Stimulated activated CD8-positive, alpha-beta memory T cell treated with anti-CD3 and anti-CD28 coated beads, Interleukin-7, amount 100 ng/mL, for 48 hours (primary cell): Measurements from ENCODE around the gene CLSTN2.
"Not testable (repeated sequence)": the region's sequence is repeated elsewhere in the genome, so short reads cannot be mapped to it uniquely, and the experiment has no call there.

Source experiments
- DNase-seq, 2 donors: peaks; one replicate each; pipeline ENCODE4 v3.0.0-alpha.2; 2020; ENCODE audit warnings: low read depth in 1 of 2; ENCODE audit errors: extremely low read depth in 1 of 2

The CLSTN2 gene

GRCh38 chr3:140398387-140398786 lies 463.4 kb downstream of the CLSTN2 start:
- DNase-seq: no peak

- DNase-seq: no peak
Observed at GRCh38 chr3:140399871-140400270, 464.9 kb downstream of the CLSTN2 start.

GRCh38 chr3:140403079-140403478 lies 468.1 kb downstream of the CLSTN2 start:
- no peak for DNase-seq

DNA sequence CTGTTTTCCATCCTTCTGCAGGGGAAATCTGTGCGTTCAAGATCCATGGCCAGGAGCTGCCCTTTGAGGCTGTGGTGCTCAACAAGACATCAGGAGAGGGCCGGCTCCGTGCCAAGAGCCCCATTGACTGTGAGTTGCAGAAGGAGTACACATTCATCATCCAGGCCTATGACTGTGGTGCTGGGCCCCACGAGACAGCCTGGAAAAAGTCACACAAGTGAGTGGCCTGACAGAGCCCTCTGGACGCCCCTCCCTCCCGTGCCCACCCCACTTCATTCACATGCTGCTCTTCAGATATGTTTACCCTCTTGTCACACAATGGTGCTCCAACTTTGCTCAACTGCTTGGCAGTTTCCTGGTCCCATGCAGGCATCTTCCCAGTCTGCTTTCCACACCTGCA lies 468.6 kb downstream of the CLSTN2 start:
- no peak for DNase-seq

DNA sequence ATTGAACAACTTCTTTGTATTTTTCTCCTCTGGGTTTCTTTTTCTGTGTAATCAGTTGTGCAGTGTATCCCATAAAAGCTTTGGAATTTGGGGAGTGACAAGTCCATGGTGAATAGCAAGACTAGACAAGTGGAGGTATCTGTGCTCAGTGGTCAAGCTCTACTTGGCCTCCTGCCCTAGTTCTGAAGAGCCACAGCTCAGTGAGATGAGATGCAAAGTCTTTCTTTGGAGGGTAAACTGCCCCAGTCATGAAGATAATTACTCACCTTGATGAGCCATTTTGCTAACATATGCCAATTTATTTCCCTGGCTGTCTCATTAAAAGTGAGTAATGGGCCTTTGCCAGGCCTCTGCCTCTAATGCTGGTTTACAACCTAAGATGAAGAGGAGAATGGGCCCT lies 471.7 kb downstream of the CLSTN2 start:
- no peak for DNase-seq

GRCh38 chr3:140408252-140408651 lies 473.3 kb downstream of the CLSTN2 start:
- no peak for DNase-seq

- no peak for DNase-seq
Observed at GRCh38 chr3:140416666-140417065, 481.7 kb downstream of the CLSTN2 start.

DNA sequence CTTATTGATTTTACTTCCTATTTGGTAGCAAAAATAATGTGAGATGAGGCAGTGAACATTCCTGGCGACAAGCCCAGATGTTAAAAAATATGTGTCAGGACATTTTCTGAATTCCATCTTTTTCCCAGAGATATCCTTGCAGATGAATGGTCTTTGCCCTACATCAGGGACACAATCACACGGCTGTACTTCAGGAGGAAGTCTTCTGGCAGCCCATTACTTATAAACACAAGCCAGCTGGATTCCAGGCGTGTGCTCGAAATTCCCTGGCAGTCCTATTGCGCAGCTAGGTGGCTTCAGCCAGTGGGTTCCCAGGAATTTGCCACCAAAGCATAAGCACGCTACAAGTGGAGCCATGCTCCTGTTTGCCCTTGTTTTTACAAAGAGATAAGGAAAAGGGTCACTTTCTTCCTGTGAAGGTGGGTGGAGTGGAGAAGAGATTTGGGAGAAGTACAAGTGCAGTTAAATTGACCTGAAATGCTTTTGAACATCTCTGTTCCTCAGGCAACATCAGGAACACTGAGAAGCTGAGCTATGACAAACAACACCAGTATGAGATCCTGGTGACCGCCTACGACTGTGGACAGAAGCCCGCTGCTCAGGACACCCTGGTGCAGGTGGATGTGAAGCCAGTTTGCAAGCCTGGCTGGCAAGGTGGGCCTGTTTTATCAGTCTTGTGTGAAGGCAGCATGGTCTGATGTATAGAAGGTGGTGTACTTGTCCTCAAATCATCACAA lies 485.8 kb downstream of the CLSTN2 start:
- DNase-seq: no peak

GRCh38 chr3:140421884-140422283 lies 486.9 kb downstream of the CLSTN2 start:
- DNase-seq: no peak

DNA sequence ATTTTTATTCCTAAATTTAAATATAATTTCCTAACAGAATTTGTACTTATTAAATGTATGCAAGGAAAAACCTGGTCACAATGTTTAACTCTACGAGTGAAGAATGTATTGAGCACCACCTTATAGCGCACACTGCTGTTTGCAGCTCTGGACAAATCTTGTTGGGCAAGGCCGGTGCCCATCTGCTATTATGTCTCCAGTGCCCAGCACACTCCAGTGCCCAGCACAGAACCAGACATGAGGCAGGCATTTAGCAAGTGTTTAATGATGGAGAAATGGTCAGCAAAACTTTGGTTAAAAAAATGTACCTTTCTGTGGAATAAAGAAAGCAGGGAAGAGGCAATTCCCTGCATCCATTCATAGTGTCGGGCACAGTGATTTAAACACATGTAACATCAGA lies 488.2 kb downstream of the CLSTN2 start:
- no peak for DNase-seq

DNA sequence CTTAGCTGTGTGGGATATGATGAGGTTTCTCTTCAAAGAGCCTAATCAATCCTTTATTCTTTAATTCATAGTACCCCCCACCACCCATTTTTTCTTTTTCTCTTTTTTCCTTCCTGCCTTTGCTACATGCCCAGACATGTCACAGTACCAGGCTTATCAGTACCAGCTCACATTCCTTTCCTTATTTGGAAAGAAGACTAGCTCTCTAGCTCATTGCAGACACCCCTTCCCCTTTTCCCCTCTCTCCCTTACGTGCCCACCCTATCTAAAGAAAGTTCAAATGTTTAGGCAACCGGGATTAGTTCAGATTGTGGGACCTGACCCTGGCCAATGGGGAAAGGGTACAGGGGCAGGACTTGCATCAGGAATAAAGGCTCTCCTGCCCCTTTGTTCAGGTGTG lies 488.6 kb downstream of the CLSTN2 start:
- not testable (repeated sequence) for DNase-seq

DNA sequence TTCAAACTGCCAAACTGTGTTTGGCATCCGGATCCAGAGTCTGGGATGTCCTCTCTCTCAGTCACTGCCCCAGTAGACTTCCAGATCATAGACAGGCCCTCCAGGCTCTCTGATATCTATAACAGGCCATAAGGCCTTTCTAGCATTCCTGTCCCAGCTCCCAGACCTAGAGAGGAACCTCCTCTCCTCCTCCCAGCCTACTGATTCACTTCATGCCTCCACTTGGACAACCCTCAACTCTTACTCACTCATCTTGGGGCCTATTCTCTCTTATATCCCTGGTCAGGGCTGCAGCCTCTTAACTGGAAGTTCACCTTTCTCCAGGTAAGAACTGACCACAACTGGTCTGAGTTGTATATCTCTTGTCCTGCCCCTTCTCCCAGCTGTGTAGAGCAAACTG lies 489.2 kb downstream of the CLSTN2 start:
- no peak for DNase-seq

- DNase-seq: no peak
Observed at GRCh38 chr3:140424726-140425125, 489.7 kb downstream of the CLSTN2 start.

- no peak for DNase-seq
Observed at GRCh38 chr3:140427786-140428185, 492.8 kb downstream of the CLSTN2 start.

DNA sequence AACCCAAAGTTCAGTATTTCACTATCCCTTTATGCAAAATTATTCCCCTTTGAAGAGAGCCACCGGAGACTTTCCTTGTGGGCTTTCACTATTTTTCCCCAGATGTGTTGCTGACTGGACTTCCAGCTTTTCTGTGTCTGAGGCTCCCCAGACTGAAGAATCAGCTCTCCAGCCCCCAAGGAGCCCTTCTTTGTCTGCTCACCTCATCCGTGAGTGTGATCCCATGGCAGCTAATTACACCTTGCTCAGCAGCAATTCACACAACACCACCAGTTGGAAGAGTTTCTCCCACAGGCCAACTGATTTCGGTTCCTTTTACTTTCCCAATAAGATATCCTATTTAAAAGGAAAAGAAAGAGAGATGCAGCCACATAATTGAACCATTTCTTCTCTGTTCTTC lies 493.4 kb downstream of the CLSTN2 start:
- DNase-seq: no peak

GRCh38 chr3:140429791-140430190 lies 494.8 kb downstream of the CLSTN2 start:
- DNase-seq: no peak

DNA sequence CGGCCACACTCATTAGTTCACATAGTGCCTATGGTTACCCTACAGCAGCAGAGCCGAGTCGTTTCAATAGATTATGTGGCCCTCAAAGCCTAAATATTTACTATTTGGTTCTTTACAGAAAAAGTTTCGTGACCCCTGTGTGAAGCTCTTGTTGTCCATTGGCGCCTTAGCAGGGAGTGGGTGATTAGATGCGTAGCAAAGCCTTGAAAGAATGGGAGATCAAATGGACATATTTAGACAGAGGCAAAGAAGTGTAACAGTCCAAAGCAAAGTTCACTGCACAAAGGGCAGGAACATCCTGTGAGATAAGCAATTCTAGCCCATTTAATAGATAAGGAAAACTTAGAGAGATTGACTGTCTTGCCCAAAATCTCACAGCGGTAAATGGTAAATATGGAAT lies 495.5 kb downstream of the CLSTN2 start:
- DNase-seq: no peak

- no peak for DNase-seq
Observed at GRCh38 chr3:140432229-140432669, 497.3 kb downstream of the CLSTN2 start.

DNA sequence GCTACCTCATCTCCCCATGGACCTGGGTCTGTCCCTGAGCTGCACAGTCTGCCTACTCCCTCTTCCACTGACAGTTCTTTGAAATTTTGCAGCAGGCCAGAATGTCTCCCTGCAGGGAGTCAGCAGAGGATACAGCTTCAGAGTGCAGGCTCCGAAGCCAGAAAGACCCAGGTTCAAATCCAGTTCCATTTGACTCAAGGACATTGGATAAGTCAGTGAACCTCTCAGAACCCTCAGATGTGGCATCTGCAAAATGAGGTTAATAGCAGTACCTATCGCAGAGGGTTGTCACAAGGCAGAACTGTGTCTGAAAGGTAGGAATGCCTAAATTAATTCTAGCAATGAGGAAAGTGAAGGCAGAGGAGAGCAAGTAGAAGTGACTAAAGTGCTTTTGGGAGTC lies 498.4 kb downstream of the CLSTN2 start:
- DNase-seq: no peak

DNA sequence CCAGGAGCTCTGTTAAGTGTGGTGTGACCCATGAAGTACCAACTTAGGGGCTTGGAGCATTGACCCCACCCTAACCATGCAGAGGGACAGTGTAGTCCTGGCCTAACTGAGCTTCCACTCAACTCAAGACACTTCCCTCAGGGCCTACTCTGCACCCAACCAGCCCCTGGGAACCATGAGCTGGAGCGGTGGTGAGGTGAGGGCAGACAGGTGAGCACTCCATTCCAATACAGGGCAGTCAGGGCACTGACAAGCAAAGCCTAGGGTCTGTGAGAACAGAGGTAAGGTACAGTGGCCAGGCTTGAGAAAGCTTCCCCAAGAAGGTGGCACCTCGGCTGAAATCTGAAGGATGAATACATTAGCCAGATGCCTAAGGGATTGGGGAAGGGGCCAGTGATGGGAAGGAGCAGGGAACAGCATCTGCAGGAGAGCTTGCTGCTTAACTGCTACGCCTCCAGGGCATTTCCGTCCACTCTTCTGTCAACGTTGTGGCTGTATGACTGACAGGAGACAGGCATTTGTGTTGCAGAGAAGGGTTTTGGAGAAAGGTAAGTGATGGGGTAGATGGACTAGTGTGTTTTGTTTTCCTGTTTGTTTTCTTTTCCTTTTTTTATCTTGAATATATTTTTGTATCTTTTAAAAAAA lies 499.4 kb downstream of the CLSTN2 start:
- no peak for DNase-seq

DNA sequence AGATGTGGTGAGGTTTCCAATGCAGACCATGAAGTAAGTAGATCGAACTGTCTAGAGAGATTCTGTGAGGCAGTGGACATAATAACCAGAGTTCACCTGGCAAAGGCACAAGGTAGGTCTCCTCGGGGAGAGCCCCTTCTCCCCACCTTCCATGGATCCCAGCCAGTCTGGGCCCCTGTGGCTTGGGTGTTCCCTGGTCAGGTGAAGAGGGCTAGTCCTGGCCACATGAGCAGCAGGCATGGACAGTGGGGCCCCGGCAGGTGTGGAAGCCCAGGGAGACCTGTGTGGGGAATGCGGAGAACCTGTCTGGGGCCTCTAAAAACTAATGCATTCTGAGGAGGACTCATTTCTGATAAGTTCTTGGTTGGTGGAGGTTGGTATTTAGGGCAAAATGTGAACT lies 501.4 kb downstream of the CLSTN2 start:
- no peak for DNase-seq

DNA sequence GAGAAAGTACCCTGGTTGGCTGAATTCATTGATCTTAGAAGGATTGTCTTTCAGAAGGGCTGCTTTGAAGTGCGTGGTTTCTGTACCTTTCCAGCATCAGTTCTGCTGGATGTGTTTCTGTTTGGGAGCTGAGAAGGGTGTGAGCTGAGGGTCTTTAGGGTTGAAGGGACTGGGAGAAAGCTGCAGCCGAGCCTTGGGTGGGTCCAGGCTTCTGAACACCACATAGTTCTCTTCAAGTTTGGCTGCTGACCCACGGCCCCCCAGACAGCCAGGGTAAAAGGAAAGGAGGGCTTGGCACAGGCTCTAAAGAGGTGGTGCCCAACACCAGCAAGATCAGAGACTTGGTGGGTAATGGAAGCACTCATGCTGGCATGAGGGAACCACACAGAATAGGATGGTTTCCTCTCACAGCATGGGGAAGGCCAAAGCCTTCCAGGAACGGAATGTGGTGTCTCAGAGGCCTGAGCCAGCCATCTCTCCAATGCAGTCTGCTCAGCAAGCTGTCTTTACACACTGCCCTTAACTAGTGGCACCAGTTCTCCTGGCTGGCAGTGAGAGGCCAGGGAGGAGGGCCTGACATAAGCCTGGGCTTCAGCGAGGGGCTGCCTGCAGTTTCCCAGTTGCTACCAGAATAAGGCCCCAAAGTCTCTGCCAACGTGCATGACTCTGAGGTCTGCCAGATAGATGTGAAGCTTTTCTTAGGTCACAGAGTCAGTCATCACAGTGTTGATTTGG lies 503.9 kb downstream of the CLSTN2 start:
- DNase-seq: no peak
